Measurements from ENCODE around the gene SCRT2.
"Not testable (repeated sequence)": the region's sequence is repeated elsewhere in the genome, so short reads cannot be mapped to it uniquely, and the experiment has no call there.

Gene SCRT2

GRCh38 chr20:675453-676314, at the start of gene SCRT2:
Gene SCRT2 (minus strand): TSS chr20:675802. CDS start chr20:675601, 201 bp downstream.
- peak; percentile 72 for DNase-seq

DNA sequence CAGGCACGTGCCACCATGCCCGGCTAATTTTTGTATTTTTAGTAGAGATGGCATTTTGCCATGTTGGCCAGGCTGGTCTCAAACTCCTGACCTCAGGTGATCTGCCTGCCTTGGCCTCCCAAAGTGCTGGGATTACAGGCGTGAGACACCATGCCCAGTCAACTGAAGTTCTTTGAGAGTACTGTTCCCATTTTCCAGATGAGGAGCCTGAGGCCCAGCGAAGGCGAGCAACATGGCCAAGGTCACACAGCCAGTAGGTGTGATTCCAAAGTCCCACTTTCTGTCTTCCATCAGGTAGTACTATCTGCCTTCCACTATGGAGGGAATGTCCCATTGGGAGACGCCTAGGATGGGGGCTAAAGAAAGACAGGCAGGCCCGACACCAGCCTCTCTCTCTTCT, 49.2 kb upstream of the SCRT2 start:
- not testable (repeated sequence) for DNase-seq

GRCh38 chr20:723756-724155, 48.2 kb upstream of the SCRT2 start:
- no peak for DNase-seq

GRCh38 chr20:722822-723644, 47.4 kb upstream of the SCRT2 start:
- DNase-seq: no peak

DNA sequence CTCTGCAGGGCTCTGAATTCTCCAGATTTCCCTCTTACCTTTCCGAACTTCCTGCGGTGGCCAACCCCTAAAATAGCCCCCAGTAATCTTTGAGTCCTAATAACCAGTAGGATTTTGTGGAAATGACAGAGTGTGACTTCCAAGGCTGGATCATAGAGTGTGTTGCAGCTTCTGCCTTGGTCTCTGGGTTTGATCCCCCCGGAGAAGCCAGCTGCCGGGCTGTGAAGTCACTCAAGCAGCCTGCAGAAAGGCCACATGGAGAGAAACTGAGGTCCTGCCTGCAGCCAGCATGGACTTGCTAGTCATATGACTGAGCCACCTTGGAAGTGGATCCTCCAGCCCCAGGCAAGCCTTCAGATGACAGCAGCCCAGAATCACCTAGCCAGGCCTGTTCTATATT, 46.3 kb upstream of the SCRT2 start:
- DNase-seq: no peak

GRCh38 chr20:719816-720215, 44.2 kb upstream of the SCRT2 start:
- no peak for DNase-seq

DNA sequence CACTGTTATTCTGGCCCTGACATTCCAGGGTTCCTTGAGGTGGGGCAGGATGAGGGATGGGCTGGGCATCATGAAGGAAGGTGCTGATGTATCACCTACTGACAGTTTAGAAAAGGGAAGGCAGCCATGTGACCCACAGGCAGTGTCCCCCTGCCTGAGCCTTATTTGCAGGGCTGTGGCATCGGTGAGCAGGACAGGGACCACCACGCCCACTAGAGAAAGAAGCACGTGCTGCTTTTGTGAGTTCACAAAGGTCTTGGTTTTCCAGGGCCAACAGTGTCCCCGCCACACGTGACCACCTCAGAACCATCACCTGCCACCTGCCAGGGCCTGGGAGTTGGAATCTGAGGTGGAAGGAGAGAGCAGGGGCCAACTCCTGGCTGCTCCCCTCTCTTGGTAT, 43.5 kb upstream of the SCRT2 start:
- DNase-seq: no peak

DNA sequence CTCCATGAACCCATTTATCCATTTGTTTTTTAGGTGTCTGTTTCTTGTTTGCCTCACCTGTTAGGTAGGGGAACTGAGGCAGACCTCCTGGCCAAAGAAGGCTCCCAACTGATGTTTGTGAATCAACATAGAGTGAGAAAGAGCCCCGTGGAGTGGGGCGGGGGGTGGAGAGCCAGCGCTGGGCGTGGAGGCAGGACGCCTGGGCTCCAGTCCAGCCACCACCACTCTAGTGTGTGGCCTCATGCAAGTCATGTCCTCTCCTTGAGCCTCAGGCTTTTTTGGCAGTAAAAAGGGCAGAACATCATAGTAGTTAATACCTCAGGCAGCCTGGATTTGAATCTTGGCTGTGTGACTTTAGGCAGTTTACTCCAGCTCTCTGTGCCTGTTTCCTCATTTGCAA, 42.2 kb upstream of the SCRT2 start:
- no peak for DNase-seq

DNA sequence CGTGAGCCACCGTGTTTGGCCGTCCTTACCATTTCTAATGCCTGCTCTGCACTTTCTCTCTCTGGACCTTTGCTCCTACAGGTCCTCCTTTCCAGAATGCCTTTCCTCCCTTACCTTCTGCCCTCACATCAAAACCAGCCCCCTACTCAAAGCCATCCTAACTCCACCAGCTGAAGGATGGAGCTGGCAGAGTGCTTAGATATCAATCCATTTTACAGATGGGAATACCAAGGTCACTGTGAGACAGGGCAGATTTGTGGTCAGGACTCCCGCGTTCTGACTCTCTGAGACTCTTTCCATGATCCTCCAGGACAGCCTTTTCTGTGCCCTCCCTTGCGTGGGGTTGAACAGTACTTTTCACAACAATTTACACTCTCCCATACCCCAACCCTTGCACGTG, 41.7 kb upstream of the SCRT2 start:
- DNase-seq: no peak

- no peak for DNase-seq
Measured at GRCh38 chr20:714453-714852, 38.9 kb upstream of the SCRT2 start.

- DNase-seq: no peak
Measured at GRCh38 chr20:711576-711975, 36.0 kb upstream of the SCRT2 start.

- DNase-seq: no peak
Measured at GRCh38 chr20:710780-711450, 35.3 kb upstream of the SCRT2 start.

DNA sequence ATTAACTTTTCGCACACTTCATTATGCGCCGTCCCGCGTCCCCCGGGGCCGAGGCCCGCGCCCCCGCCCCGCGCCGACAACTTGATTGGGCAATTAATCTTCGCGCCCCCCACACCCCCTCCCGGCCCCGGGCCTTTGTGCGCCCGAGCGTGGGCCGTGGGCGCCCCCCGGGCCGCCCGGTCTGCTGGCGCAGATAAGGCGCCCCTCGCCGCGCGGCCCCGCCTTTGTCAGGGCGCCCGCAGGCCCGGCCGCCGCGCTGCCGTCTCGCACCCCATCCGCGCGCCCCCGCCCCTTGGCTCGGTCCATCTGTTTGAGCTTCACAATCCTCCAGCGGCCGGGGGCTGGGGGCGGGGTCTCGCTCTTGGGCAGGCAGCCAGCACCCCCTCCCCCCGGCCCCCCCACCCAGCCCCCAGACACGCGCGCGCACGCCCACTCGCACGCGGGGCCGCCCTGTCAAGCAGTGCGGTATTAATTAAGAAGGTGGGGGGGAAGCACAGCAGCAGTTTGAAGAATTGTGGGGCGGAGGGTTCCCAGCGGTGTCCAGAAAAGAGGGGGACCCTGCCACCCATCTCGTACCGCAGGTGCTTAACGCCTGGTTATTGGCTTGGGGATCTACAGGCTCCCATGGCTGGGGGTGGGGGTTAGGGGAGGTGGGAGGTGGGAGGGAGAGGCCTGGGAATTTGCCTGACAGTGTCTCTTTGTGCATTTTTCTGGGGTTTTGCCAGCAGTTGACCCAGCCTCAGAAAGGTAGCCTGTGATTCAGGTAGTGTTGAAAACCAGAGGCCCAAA, 34.6 kb upstream of the SCRT2 start:
- DNase-seq: no peak

DNA sequence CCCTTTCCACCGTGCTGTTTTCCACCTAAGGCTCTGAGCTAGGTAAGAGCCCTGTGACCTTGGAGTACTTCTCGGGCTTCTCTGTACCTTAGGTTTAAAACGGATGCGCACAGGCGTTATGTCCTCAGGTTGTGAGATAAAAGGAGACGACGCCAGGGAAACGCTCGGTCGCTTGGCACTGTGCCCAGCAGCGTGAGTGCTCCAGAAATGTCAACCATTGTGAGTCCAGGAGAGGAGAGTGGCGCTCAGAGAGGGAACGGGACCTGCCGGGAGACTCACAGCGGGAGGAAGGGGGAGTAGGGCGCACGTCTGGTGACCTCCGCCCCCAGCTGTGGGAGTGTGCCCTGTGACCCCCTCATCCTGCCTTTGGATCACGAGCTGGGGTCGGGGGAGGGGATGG, 33.8 kb upstream of the SCRT2 start:
- no peak for DNase-seq

DNA sequence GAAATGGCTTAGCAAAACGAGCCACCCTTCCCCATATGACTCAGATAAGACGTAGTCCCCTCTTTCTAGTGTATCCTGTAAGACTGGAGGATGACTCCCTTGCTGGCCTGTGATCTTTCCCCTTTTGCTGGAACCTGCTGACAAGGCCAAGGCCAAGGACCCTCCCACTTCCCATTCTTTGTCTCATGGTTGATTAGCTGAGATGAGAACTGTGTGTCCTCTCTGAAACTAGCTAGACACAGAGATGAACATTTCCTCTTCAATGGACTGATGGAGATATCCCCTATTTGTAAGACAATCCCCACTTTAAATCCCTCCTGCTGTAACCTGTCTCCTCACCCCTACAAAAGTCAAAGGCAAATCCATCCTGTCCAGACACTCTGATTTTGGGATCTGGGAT, 33.4 kb upstream of the SCRT2 start:
- no peak for DNase-seq

GRCh38 chr20:707451-708110, 32.0 kb upstream of the SCRT2 start:
- no peak for DNase-seq

- no peak for DNase-seq
Measured at GRCh38 chr20:706366-706885, 30.8 kb upstream of the SCRT2 start.

- no peak for DNase-seq
Measured at GRCh38 chr20:704726-705125, 29.1 kb upstream of the SCRT2 start.

DNA sequence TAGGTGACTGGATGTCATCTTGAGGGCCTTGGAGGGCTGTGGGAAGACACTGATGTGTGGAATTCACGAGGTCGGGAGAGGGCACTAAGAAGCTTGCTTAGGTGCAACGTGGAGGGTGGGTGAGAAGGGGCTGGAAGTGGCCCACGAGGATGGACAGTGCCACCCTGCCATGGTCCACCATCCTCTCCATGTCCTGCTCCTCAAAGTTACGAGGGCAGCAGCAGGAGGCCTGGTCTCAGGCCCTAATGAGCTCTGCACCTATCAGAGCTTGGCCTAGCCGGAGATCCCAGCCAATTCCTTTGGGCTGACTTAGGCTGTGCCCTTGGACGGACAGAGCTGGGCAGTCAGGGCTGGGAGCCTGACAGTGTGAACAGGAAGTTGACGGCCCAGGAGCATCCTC, 27.8 kb upstream of the SCRT2 start:
- no peak for DNase-seq

- no peak for DNase-seq
Measured at GRCh38 chr20:703006-703405, 27.4 kb upstream of the SCRT2 start.

DNA sequence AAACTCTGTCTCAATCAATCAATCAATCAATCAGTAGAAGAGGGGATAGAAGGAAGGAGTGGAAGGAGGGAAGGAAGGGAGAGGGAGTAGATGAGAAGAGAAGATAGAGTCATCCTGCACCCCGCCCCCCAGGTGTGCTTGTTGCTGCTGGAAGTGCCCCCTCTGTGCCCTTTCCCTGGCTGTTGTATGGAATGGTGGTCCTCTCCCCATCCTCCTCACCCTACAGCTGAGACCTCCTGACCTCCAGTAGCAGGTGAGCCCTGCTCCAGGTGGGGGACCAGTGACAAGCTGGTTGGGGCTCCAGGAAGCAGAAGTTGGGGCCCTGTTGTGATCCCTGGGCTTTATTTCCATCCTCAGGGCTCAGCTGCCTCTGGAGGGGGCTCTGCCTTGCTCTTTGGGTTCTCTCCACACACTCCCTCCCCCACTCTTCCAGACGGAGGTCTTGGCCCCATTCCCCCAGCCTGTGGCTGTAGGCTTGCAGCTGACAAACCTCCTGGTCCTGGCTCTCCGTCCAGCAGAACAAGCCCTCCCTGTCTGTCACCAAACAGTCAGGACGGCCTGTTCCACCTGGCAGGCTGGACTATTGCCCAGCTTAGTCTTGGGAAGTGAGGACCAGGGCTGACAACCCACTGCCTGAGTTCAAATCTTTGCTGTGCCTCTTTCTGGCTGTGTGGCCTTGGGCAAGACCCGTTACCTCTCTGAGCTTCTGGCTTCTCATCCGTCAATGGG, 26.0 kb upstream of the SCRT2 start:
- no peak for DNase-seq
